Occipital lobe (tissue), 2 donors: Measurements from ENCODE around the gene DUSP16. TPM values are rescaled to one million over a fixed set of nuclear protein-coding genes. Genes with fewer than 3 reads are reported as not detected.
"Not testable (repeated sequence)": the region's sequence is repeated elsewhere in the genome, so short reads cannot be mapped to it uniquely, and the experiment has no call there.

Experiments
- DNase-seq: peaks from one replicate; lab custom pipeline; 2025; lab: John Stamatoyannopoulos, UW
- total RNA-seq: library from RNA; depleted of rRNA; stranded (reverse); fragments of >200 nt; gene quantifications from one replicate; pipeline ENCODE4 v1.2.3, GENCODE V29; 2014

Gene DUSP16
- total RNA-seq: 10.0 TPM

- DNase-seq: peak; percentile 86
These were observed at the start of gene DUSP16 for GRCh38 chr12:12562585-12563261. Gene DUSP16, minus strand, starts transcription at chr12:12562863. Its CDS starts 41,765 bp downstream, at chr12:12521098.

- DNase-seq: no peak
These were observed 49.7 kb upstream of the DUSP16 start for GRCh38 chr12:12612358-12612757.

GRCh38 chr12:12611512-12612306 is 49.0 kb upstream of the DUSP16 start, which contains the start of gene CREBL2:
Gene CREBL2, plus strand, starts transcription at chr12:12611876. Its CDS starts 297 bp downstream, at chr12:12612173.
- peak; percentile 87 for DNase-seq

- DNase-seq: no peak
These were observed 48.0 kb upstream of the DUSP16 start for GRCh38 chr12:12610711-12611110.

- DNase-seq: no peak
These were observed 47.0 kb upstream of the DUSP16 start for GRCh38 chr12:12609692-12610091.

- DNase-seq: no peak
These were observed 45.9 kb upstream of the DUSP16 start for GRCh38 chr12:12608557-12608957.

- DNase-seq: no peak
These were observed 44.3 kb upstream of the DUSP16 start for GRCh38 chr12:12606781-12607589.

GRCh38 chr12:12604740-12605139 is 42.1 kb upstream of the DUSP16 start:
- DNase-seq: no peak

GRCh38 chr12:12600659-12601058 is 38.0 kb upstream of the DUSP16 start:
- no peak for DNase-seq

- no peak for DNase-seq
These were observed 37.3 kb upstream of the DUSP16 start for GRCh38 chr12:12599750-12600643.

- no peak for DNase-seq
These were observed 36.2 kb upstream of the DUSP16 start for GRCh38 chr12:12598864-12599263.

- not testable (repeated sequence) for DNase-seq
These were observed 33.9 kb upstream of the DUSP16 start for GRCh38 chr12:12596598-12596997.

- not testable (repeated sequence) for DNase-seq
These were observed 33.3 kb upstream of the DUSP16 start for GRCh38 chr12:12595929-12596328.

GRCh38 chr12:12592930-12593329 is 30.3 kb upstream of the DUSP16 start:
- DNase-seq: no peak

- no peak for DNase-seq
These were observed 28.3 kb upstream of the DUSP16 start for GRCh38 chr12:12590961-12591360.

GRCh38 chr12:12588436-12588835 is 25.8 kb upstream of the DUSP16 start:
- DNase-seq: not testable (repeated sequence)

- no peak for DNase-seq
These were observed 25.2 kb upstream of the DUSP16 start for GRCh38 chr12:12587878-12588277.

- no peak for DNase-seq
These were observed 24.4 kb upstream of the DUSP16 start for GRCh38 chr12:12586879-12587675.

- no peak for DNase-seq
These were observed 22.6 kb upstream of the DUSP16 start for GRCh38 chr12:12585115-12585863.
